HCT116 (cell line): ENCODE data around the gene TNIK. TPM values are rescaled to one million over a fixed set of nuclear protein-coding genes. Genes with fewer than 3 reads are reported as not detected.

Source experiments
- ATAC-seq: fragments of 200-7000 bp; cut with Tn5 transposase; 2 replicates; pipeline ENCODE4 v1.9.1; 2020; ENCODE audit warnings: mild to moderate bottlenecking, moderate library complexity
- BruUV-seq: library from RNA; stranded (reverse); fragments of 400-500 nt; replicated peaks from 2 replicates; lab custom pipeline; 2021; lab: Mats Ljungman, UMichigan
- CTCF ChIA-PET: fragments of 300-600 bp; sonication (Branson Sonifier 250); formaldehyde crosslinking; loops from one replicate; lab custom pipeline; 2021; ENCODE audit warnings: antibody characterized with exemption; lab: Charles Lee
- POLR2A ChIA-PET: fragments of 300-600, 350-600 bp; sonication (Branson Sonifier 250); formaldehyde crosslinking; loops from one replicate; lab custom pipeline; 2021; ENCODE audit warnings: antibody characterized with exemption; lab: Charles Lee
- RAD21 ChIA-PET, 2 experiments: fragments of 300-600 bp; sonication (Branson Sonifier 250); formaldehyde crosslinking; loops; one replicate each; lab custom pipeline; 2023; ENCODE audit warnings: low total read pairs in 2 of 2; ENCODE audit not compliant: uncharacterized antibody in 2 of 2, unreplicated experiment in 2 of 2, low non-redundant PET in 1 of 2; lab: Charles Lee
- DNase-seq: peaks from one replicate; pipeline ENCODE4 v3.0.0-alpha.2; 2010; ENCODE audit warnings: low read depth, low spot score
- H2AFZ ChIP-seq: fragments of 200-600 bp; shearing (Covaris generic), sonication (generic); 2 replicates; pipeline ENCODE4 v1.6.1; 2017; ENCODE audit warnings: low read depth, mixed run types, mixed read lengths, antibody characterized with exemption, low read length; ENCODE audit not compliant: poor library complexity, severe bottlenecking
- H3K27ac ChIP-seq: 2 replicates; pipeline ENCODE4 v1.5.1; 2012; ENCODE audit warnings: low read depth, low read length
- H3K27me3 ChIP-seq: fragments of 200-600 bp; sonication (generic); 2 replicates; pipeline ENCODE4 v1.6.1; 2016; ENCODE audit warnings: mixed run types, low read length, mixed read lengths; ENCODE audit not compliant: insufficient read depth
- H3K36me3 ChIP-seq, 2 experiments: fragments of 200-500 bp in 1 of 2; fragments of 200-600 bp in 1 of 2; sonication (Bioruptor generic) in 1 of 2; sonication (generic) in 1 of 2; 2 replicates each; pipeline versions ENCODE4 v1.5.1 to v1.6.1; 2014 to 2016; ENCODE audit warnings: low read length in 2 of 2, inconsistent platforms in 1 of 2, mixed read lengths in 1 of 2, mixed run types in 1 of 2; ENCODE audit not compliant: insufficient read depth in 2 of 2, control insufficient read depth in 1 of 2
- H3K4me1 ChIP-seq, 2 experiments: fragments of 200-600 bp in 1 of 2; sonication (generic) in 1 of 2; 2 replicates each; pipeline versions ENCODE4 v1.5.1 to v1.6.1; 2012 to 2017; ENCODE audit warnings: low read length in 2 of 2, inconsistent platforms in 1 of 2, mild to moderate bottlenecking in 1 of 2, mixed read lengths in 1 of 2, mixed run types in 1 of 2, moderate library complexity in 1 of 2; ENCODE audit not compliant: insufficient read depth in 2 of 2, control insufficient read depth in 1 of 2
- H3K4me2 ChIP-seq: fragments of 200-600 bp; sonication (generic); 2 replicates; pipeline ENCODE4 v1.6.1; 2017; ENCODE audit warnings: mixed run types, low read length, mixed read lengths
- H3K4me3 ChIP-seq, 2 experiments: fragments of 200-600 bp in 1 of 2; sonication (generic) in 1 of 2; replicated peaks in 1 of 2; 2 replicates each; pipeline ENCODE4 v1.5.1; 2011 to 2016; ENCODE audit warnings: low read length in 2 of 2, control low read depth in 1 of 2, low read depth in 1 of 2, mild to moderate bottlenecking in 1 of 2, mixed read lengths in 1 of 2, mixed run types in 1 of 2
- H3K79me2 ChIP-seq: fragments of 200-600 bp; sonication (generic); 2 replicates; pipeline ENCODE4 v1.6.1; 2017; ENCODE audit warnings: mild to moderate bottlenecking, mixed run types, low read length, moderate library complexity, mixed read lengths; ENCODE audit not compliant: insufficient read depth
- H3K9ac ChIP-seq: fragments of 200-600 bp; sonication (generic); 2 replicates; pipeline ENCODE4 v1.6.1; 2016; ENCODE audit warnings: low read length, mixed read lengths
- H3K9me2 ChIP-seq: fragments of 200-600 bp; sonication (generic), shearing (Covaris generic); 2 replicates; pipeline ENCODE4 v1.6.1; 2017; ENCODE audit warnings: mixed run types, mild to moderate bottlenecking, moderate library complexity; ENCODE audit not compliant: insufficient read depth
- H3K9me3 ChIP-seq, 2 experiments: fragments of 200-500 bp in 1 of 2; fragments of 200-600 bp in 1 of 2; sonication (Bioruptor generic) in 1 of 2; sonication (generic) in 1 of 2; 2 replicates each; pipeline ENCODE4 v1.6.1; 2014 to 2017; ENCODE audit warnings: low read length in 2 of 2, mixed read lengths in 2 of 2, inconsistent platforms in 1 of 2, low read depth in 1 of 2, mild to moderate bottlenecking in 1 of 2, mixed run types in 1 of 2, moderate library complexity in 1 of 2; ENCODE audit not compliant: control insufficient read depth in 1 of 2, insufficient read depth in 1 of 2
- H4K20me1 ChIP-seq: fragments of 200-600 bp; sonication (generic), shearing (Covaris generic); 2 replicates; pipeline ENCODE4 v1.6.1; 2017; ENCODE audit warnings: mixed run types, mild to moderate bottlenecking, moderate library complexity; ENCODE audit not compliant: insufficient read depth
- ATF3 ChIP-seq: IDR thresholded peaks from 2 replicates; pipeline ENCODE4 v1.6.1; 2012
- CBX3 ChIP-seq: IDR thresholded peaks from 2 replicates; pipeline ENCODE4 v1.6.1; 2012; ENCODE audit warnings: low read depth
- CEBPB ChIP-seq: IDR thresholded peaks from 2 replicates; pipeline ENCODE4 v1.6.1; 2012; ENCODE audit warnings: low read depth
- ELF1 ChIP-seq: IDR thresholded peaks from 2 replicates; pipeline ENCODE4 v1.6.1; 2012; ENCODE audit warnings: low read depth, borderline replicate concordance
- EZH2 ChIP-seq: fragments of 200-600 bp; sonication (generic); IDR thresholded peaks from 2 replicates; pipeline ENCODE4 v1.6.1; 2017; ENCODE audit warnings: antibody characterized with exemption, mixed run types
- EZH2phosphoT487 ChIP-seq: fragments of 200-600 bp; IDR thresholded peaks from 2 replicates; pipeline ENCODE4 v1.6.1; 2018; ENCODE audit warnings: antibody characterized with exemption, borderline replicate concordance
- FOSL1 ChIP-seq: IDR thresholded peaks from 2 replicates; pipeline ENCODE4 v1.6.1; 2012; ENCODE audit warnings: low read depth
- MAX ChIP-seq: IDR thresholded peaks from 2 replicates; pipeline ENCODE4 v1.6.1; 2012
- POLR2A ChIP-seq: IDR thresholded peaks from 2 replicates; pipeline ENCODE4 v1.7.0; 2011; ENCODE audit warnings: borderline replicate concordance; ENCODE audit not compliant: insufficient read depth, insufficient read length; ENCODE audit errors: extremely low read depth
- POLR2AphosphoS5 ChIP-seq: IDR thresholded peaks from 2 replicates; pipeline ENCODE4 v1.6.1; 2011; ENCODE audit warnings: mild to moderate bottlenecking, low read depth, low read length, moderate library complexity
- REST ChIP-seq: IDR thresholded peaks from 2 replicates; pipeline ENCODE4 v1.6.1; 2012; ENCODE audit warnings: low read depth
- SIN3A ChIP-seq: IDR thresholded peaks from 2 replicates; pipeline ENCODE4 v1.6.1; 2012; ENCODE audit warnings: low read depth
- SP1 ChIP-seq: IDR thresholded peaks from 2 replicates; pipeline ENCODE4 v1.6.1; 2012; ENCODE audit warnings: low read depth
- SRF ChIP-seq: IDR thresholded peaks from 2 replicates; pipeline ENCODE4 v1.6.1; 2012; ENCODE audit warnings: low read depth
- TCF7L2 ChIP-seq: IDR thresholded peaks from 2 replicates; pipeline ENCODE4 v1.7.0; 2011; ENCODE audit warnings: borderline replicate concordance, inconsistent platforms; ENCODE audit not compliant: insufficient read depth, insufficient read length; ENCODE audit errors: extremely low read depth
- YY1 ChIP-seq: IDR thresholded peaks from 2 replicates; pipeline ENCODE4 v1.6.1; 2011; ENCODE audit warnings: low read length, low read depth, moderate library complexity, mild to moderate bottlenecking; ENCODE audit not compliant: insufficient replicate concordance; ENCODE audit errors: extremely low read depth
- ZFX ChIP-seq: fragments of 450-650 bp; IDR thresholded peaks from 2 replicates; pipeline ENCODE4 v1.6.1; 2017
- ZNF274 ChIP-seq: fragments of 200-500 bp; sonication (Bioruptor generic); IDR thresholded peaks from 2 replicates; pipeline ENCODE4 v1.6.1; 2014; ENCODE audit warnings: mild to moderate bottlenecking, low read depth, low read length, inconsistent platforms
- intact Hi-C: fragments of 100-400 bp; cut with micrococcal nuclease; formaldehyde crosslinking; loops from 2 replicates; pipeline ENCODE4 v1.10.0; 2022
- total RNA-seq: library from RNA; stranded (reverse); gene quantifications from one replicate; pipeline ENCODE4 v1.2.1, GENCODE V29; 2021; ENCODE audit not compliant: unreplicated experiment

Gene TNIK
- total RNA-seq, 1 experiment from 2014 or later, result 24.1 TPM

GRCh38 chr3:171057072-171057471 lies 403.1 kb downstream of the TNIK start:
- TF ChIP-seq EZH2phosphoT487, result no peak
- TF ChIP-seq FOSL1, result no peak
- TF ChIP-seq SRF, result no peak
- no peak for TF ChIP-seq YY1
- no peak for TF ChIP-seq SP1
- no peak for TF ChIP-seq ZNF274
- no peak for TF ChIP-seq POLR2A
- no peak for TF ChIP-seq POLR2AphosphoS5
- TF ChIP-seq REST, result no peak
- no peak for TF ChIP-seq EZH2
- TF ChIP-seq CEBPB, result no peak
- TF ChIP-seq CBX3, result no peak
- no peak for TF ChIP-seq ZFX
- TF ChIP-seq SIN3A, result no peak
- no peak for TF ChIP-seq ELF1
- TF ChIP-seq ATF3, result no peak
- TF ChIP-seq MAX, result no peak
- no peak for TF ChIP-seq TCF7L2
- CTCF ChIA-PET, result no interaction called here
- Histone ChIP-seq H3K9ac (no peak overlapping the region), H2AFZ (no peak overlapping the region), H3K27me3 (no peaks in the 10 kb centered on the region), H3K4me3 (no peak overlapping the region), H3K4me1 (peaks cover 12 to 17% of the 10 kb centered on the region in 2 experiments), H3K27ac (no peak overlapping the region), H3K79me2 (no peaks in the 10 kb centered on the region), H3K36me3 (no peaks in the 10 kb centered on the region), H3K4me2 (no peak overlapping the region), H3K9me2 (no peaks in the 10 kb centered on the region), H4K20me1 (no peaks in the 10 kb centered on the region), H3K9me3 (no peaks in the 10 kb centered on the region)
- RAD21 ChIA-PET, result no interaction called here
- intact Hi-C loops, result loop anchor here (10.0 kb wide), 1 partner anchor 108 kb away; no protein-coding TSS in a partner anchor
- POLR2A ChIA-PET, result no interaction called here
- BruUV-seq, result no TSS peak
- ATAC-seq (no peak), DNase-seq (no peak)
